ENCODE data around the gene PALMD.

- TF ChIP-seq POLR2A (IDR thresholded peaks at IDR 0.05), result no peak
- TF ChIP-seq, protein P1, sequence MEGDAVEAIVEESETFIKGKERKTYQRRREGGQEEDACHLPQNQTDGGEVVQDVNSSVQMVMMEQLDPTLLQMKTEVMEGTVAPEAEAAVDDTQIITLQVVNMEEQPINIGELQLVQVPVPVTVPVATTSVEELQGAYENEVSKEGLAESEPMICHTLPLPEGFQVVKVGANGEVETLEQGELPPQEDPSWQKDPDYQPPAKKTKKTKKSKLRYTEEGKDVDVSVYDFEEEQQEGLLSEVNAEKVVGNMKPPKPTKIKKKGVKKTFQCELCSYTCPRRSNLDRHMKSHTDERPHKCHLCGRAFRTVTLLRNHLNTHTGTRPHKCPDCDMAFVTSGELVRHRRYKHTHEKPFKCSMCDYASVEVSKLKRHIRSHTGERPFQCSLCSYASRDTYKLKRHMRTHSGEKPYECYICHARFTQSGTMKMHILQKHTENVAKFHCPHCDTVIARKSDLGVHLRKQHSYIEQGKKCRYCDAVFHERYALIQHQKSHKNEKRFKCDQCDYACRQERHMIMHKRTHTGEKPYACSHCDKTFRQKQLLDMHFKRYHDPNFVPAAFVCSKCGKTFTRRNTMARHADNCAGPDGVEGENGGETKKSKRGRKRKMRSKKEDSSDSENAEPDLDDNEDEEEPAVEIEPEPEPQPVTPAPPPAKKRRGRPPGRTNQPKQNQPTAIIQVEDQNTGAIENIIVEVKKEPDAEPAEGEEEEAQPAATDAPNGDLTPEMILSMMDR (IDR thresholded peaks at IDR 0.05 in 4 of 5, conservative IDR thresholded peaks at IDR 0.05 in 1 of 5), result no peak
Observed at GRCh38 chr1:99702221-99702620, 56.3 kb downstream of the PALMD start.
